K562 treated with DMSO at 1 percent for 4 hours (cell line): Measurements from ENCODE around the gene STRIP1. TPM values are rescaled to one million over a fixed set of nuclear protein-coding genes. Genes with fewer than 3 reads are reported as not detected.

ENCODE experiments used
- total RNA-seq: library from RNA; unstranded; fragments of 300-600 nt; gene quantifications from 2 replicates; pipeline ENCODE4 v1.2.3, GENCODE V29; 2022; ENCODE audit not compliant: insufficient read depth

Gene STRIP1
- 15.1 and 18.8 TPM in 2 replicates for total RNA-seq

GRCh38 chr1:110034451-110035235, at the start of gene STRIP1:
Gene STRIP1 (plus strand): TSS chr1:110034624. CDS start chr1:110034638, 14 bp downstream.

GRCh38 chr1:110070671-110071242, 36.3 kb downstream of the STRIP1 start, which contains the start of gene ALX3:
Gene ALX3 (minus strand): TSS chr1:110070672. CDS start chr1:110070612, 60 bp downstream.

Other genes with a start within 250 kb of the STRIP1 start
- 6.3 and 9.1 TPM in 2 replicates for gene CSF1, start 123.8 kb upstream of the STRIP1 start, total RNA-seq
- 84.9 and 96.0 TPM in 2 replicates for gene AHCYL1, start 49.9 kb upstream of the STRIP1 start, total RNA-seq
- not detected in 2 replicates for gene ALX3, start 36.0 kb downstream of the STRIP1 start, total RNA-seq
- not detected in 2 replicates for gene UBL4B, start 77.8 kb downstream of the STRIP1 start, total RNA-seq
- gene SLC6A17, start 115.9 kb downstream of the STRIP1 start, total RNA-seq = not detected in 2 replicates
- gene KCNC4, start 175.7 kb downstream of the STRIP1 start, total RNA-seq = 0.55 and 1.3 TPM in 2 replicates